Stomach (tissue), 9 donors: Measurements from ENCODE around the gene GPR183. TPM values are rescaled to one million over a fixed set of nuclear protein-coding genes. Genes with fewer than 3 reads are reported as not detected.

Source experiments
- DNase-seq, 2 donors: peaks; one replicate each; pipeline versions ENCODE4 v3.0.0 to v3.0.0-alpha.2; 2013 to 2019
- H3K27ac ChIP-seq, 5 donors: fragments of 200-600 bp in 4 of 5; sonication (generic) in 4 of 5; one replicate each; pipeline ENCODE4 v1.5.1; 2013 to 2019; ENCODE audit warnings: mild to moderate bottlenecking in 1 of 5, moderate library complexity in 1 of 5
- H3K27me3 ChIP-seq, 3 donors: fragments of 200-600 bp; sonication (generic); one replicate each; pipeline ENCODE4 v1.5.1; 2017 to 2019; ENCODE audit warnings: mixed run types in 1 of 3
- H3K36me3 ChIP-seq, 4 donors: fragments of 200-600 bp; sonication (generic); 1 replicate in 3 of 4; 2 replicates in 1 of 4; pipeline ENCODE4 v1.5.1; 2016 to 2019
- H3K4me1 ChIP-seq, 4 donors: fragments of 200-600 bp; sonication (generic); one replicate each; pipeline ENCODE4 v1.5.1; 2016 to 2019
- H3K4me3 ChIP-seq, 4 donors: fragments of 200-600 bp; sonication (generic) in 3 of 4; one replicate each; pipeline ENCODE4 v1.5.1; 2016 to 2019; ENCODE audit warnings: mild to moderate bottlenecking in 1 of 4
- H3K9me3 ChIP-seq, 4 donors: fragments of 200-600 bp; sonication (generic); one replicate each; pipeline ENCODE4 v1.5.1; 2016 to 2019
- CTCF ChIP-seq, 7 experiments: fragments of 450-650 bp in 4 of 7; fragments of 200-600 bp in 3 of 7; sonication (generic) in 3 of 7; IDR thresholded peaks; one replicate each; pipeline ENCODE4 v1.5.1; 2016 to 2019; ENCODE audit warnings: antibody characterized with exemption in 7 of 7, control low read depth in 2 of 7, mild to moderate bottlenecking in 1 of 7
- EP300 ChIP-seq: sonication (generic); formaldehyde crosslinking; IDR thresholded peaks from one replicate; pipeline ENCODE4 v1.6.1; 2017; ENCODE audit warnings: antibody characterized with exemption
- POLR2A ChIP-seq, 4 donors: fragments of 450-650 bp; IDR thresholded peaks; one replicate each; pipeline ENCODE4 v1.6.1; 2016; ENCODE audit warnings: antibody characterized with exemption in 4 of 4, control low read depth in 2 of 4, mild to moderate bottlenecking in 1 of 4, moderate library complexity in 1 of 4
- POLR2AphosphoS5 ChIP-seq, 3 donors: sonication (generic); formaldehyde crosslinking; IDR thresholded peaks; one replicate each; pipeline ENCODE4 v1.6.1; 2016; ENCODE audit warnings: antibody characterized with exemption in 3 of 3
- WGBS, 5 donors: extraction: QIAGEN DNeasy Blood & Tissue Kit in 3 of 5; methylation state at CpG; one replicate each; pipeline versions ENCODE4 v1.1.5 to v1.1.7; 2013 to 2018; 5-methylcytosine and 5-hydroxymethylcytosine counted together
- intact Hi-C: fragments of 100-400 bp; cut with DNase I; formaldehyde crosslinking; loops from one replicate; pipeline ENCODE4 v1.15.1; 2023; ENCODE audit warnings: low total_unique reads
- polyA plus RNA-seq, 3 donors: library from polyadenylated mRNA; stranded (reverse); fragments of 200-250 nt; gene quantifications; one replicate each; pipeline ENCODE4 v1.2.3, GENCODE V29; 2013
- total RNA-seq, 5 donors: library from RNA; depleted of rRNA; stranded (reverse); fragments of >200 nt; gene quantifications; one replicate each; pipeline versions ENCODE4 v1.1.0 to v1.2.3, GENCODE V29; 2014 to 2016
- donor health status: healthy with polysubstance abuse.
- donor health status: Bipolar disorder and iron deficiency.
- donor health status: healthy.

GPR183 gene
- total and polyA plus RNA-seq, 8 donors = 0.58 to 24.4 (median 9.6) TPM

- H3K4me3 ChIP-seq = no peak overlapping the region
- H3K36me3 ChIP-seq = no peaks in the 10 kb centered on the region
- H3K4me1 ChIP-seq = peaks cover 0 to 52% (median 22%) of the 10 kb centered on the region in 4 donors
- H3K27ac ChIP-seq = peak overlapping the region in 4 of 5 donors; percentile 26 to 65 (median 32)
- no peak for TF ChIP-seq CTCF (IDR thresholded peaks at IDR 0.05)
- TF ChIP-seq POLR2AphosphoS5 (IDR thresholded peaks at IDR 0.05) = no peak
- no peak for TF ChIP-seq POLR2A (IDR thresholded peaks at IDR 0.05)
- no peak for TF ChIP-seq EP300
- DNase-seq = no peak
- 81 to 92% (median 89%) methylated on average over 7 of the region's 7 CpGs for WGBS, 5 donors
- H3K27me3 ChIP-seq = no peaks in the 10 kb centered on the region
- no peaks in the 10 kb centered on the region for H3K9me3 ChIP-seq
- intact Hi-C loops = no loop called here
Measured at GRCh38 chr13:99301056-99301838, 6.0 kb downstream of the GPR183 start.

GRCh38 chr13:99299920-99300341 lies 7.3 kb downstream of the GPR183 start:
- intact Hi-C loops = no loop called here
- no peaks in the 10 kb centered on the region for H3K27me3 ChIP-seq
- TF ChIP-seq POLR2AphosphoS5 (IDR thresholded peaks at IDR 0.05) (no peak), EP300 (no peak), CTCF (IDR thresholded peaks at IDR 0.05) (no peak), POLR2A (IDR thresholded peaks at IDR 0.05) (no peak)
- H3K4me3 ChIP-seq = no peak overlapping the region
- H3K9me3 ChIP-seq = no peaks in the 10 kb centered on the region
- peaks cover 6 to 65% (median 29%) of the 10 kb centered on the region in 4 donors for H3K4me1 ChIP-seq
- peaks cover 0 to 9% (median 9%) of the 10 kb centered on the region in 4 donors for H3K36me3 ChIP-seq
- WGBS, 5 donors = 87 to 95% (median 92%) methylated on average over 4 of the region's 4 CpGs
- no peak overlapping the region for H3K27ac ChIP-seq
- no peak for DNase-seq

- H3K27ac ChIP-seq = peak overlapping the region in 1 of 5 donors; percentile 17
- DNase-seq = no peak
- peaks cover 6 to 66% (median 29%) of the 10 kb centered on the region in 4 donors for H3K4me1 ChIP-seq
- H3K36me3 ChIP-seq = peaks cover 0 to 10% (median 9%) of the 10 kb centered on the region in 4 donors
- H3K9me3 ChIP-seq = no peaks in the 10 kb centered on the region
- intact Hi-C loops = no loop called here
- no peak overlapping the region for H3K4me3 ChIP-seq
- WGBS, 5 donors = 75 to 86% (median 80%) methylated on average over 4 of the region's 4 CpGs
- H3K27me3 ChIP-seq = no peaks in the 10 kb centered on the region
- no peak for TF ChIP-seq POLR2AphosphoS5 (IDR thresholded peaks at IDR 0.05)
- no peak for TF ChIP-seq EP300
Measured at GRCh38 chr13:99299256-99299919, 7.8 kb downstream of the GPR183 start.

- no peaks in the 10 kb centered on the region for H3K9me3 ChIP-seq
Measured at GRCh38 chr13:99298056-99298455, 9.1 kb downstream of the GPR183 start.

More at GRCh38 chr13:99298056-99298455, 9.1 kb downstream of the GPR183 start:
- peaks cover 6 to 66% (median 27%) of the 10 kb centered on the region in 4 donors for H3K4me1 ChIP-seq
- DNase-seq = no peak
- intact Hi-C loops = no loop called here
- no peaks in the 10 kb centered on the region for H3K27me3 ChIP-seq
- 60 to 79% (median 73%) methylated on average over 2 of the region's 2 CpGs for WGBS, 5 donors
- TF ChIP-seq CTCF (IDR thresholded peaks at IDR 0.05) (no peak), POLR2AphosphoS5 (IDR thresholded peaks at IDR 0.05) (no peak), EP300 (no peak)
- H3K4me3 ChIP-seq = no peak overlapping the region
- peaks cover 0 to 14% (median 9%) of the 10 kb centered on the region in 4 donors for H3K36me3 ChIP-seq
- H3K27ac ChIP-seq = peak overlapping the region in 1 of 5 donors; percentile 21
